Measurements from ENCODE around the gene SLC10A7.

SLC10A7 gene

GRCh38 chr4:146343776-146344175, 178.0 kb downstream of the SLC10A7 start:
- no peak for DNase-seq

GRCh38 chr4:146343199-146343598, 178.5 kb downstream of the SLC10A7 start:
- DNase-seq = no peak

GRCh38 chr4:146342600-146343192, 179.0 kb downstream of the SLC10A7 start:
- DNase-seq = peak; percentile 38

- DNase-seq = no peak
Observed at GRCh38 chr4:146340798-146341197, 180.9 kb downstream of the SLC10A7 start.

GRCh38 chr4:146338512-146338911, 183.2 kb downstream of the SLC10A7 start:
- no peak for DNase-seq

GRCh38 chr4:146336410-146336807, 185.3 kb downstream of the SLC10A7 start:
- no peak for DNase-seq

- no peak for DNase-seq
Observed at GRCh38 chr4:146335763-146336409, 185.9 kb downstream of the SLC10A7 start.

GRCh38 chr4:146334862-146335449, 186.8 kb downstream of the SLC10A7 start:
- DNase-seq = no peak

GRCh38 chr4:146333895-146334262, 187.9 kb downstream of the SLC10A7 start:
- no peak for DNase-seq

GRCh38 chr4:146333187-146333894, 188.4 kb downstream of the SLC10A7 start:
- DNase-seq = no peak

GRCh38 chr4:146330392-146330791, 191.3 kb downstream of the SLC10A7 start:
- no peak for DNase-seq

- no peak for DNase-seq
Observed at GRCh38 chr4:146329050-146329716, 192.6 kb downstream of the SLC10A7 start.

- no peak for DNase-seq
Observed at GRCh38 chr4:146327859-146328650, 193.7 kb downstream of the SLC10A7 start.

GRCh38 chr4:146318894-146319293, 202.8 kb downstream of the SLC10A7 start:
- no peak for DNase-seq

- DNase-seq = no peak
Observed at GRCh38 chr4:146317783-146318182, 204.0 kb downstream of the SLC10A7 start.

- no peak for DNase-seq
Observed at GRCh38 chr4:146315184-146315583, 206.6 kb downstream of the SLC10A7 start.

GRCh38 chr4:146311238-146311970, 210.3 kb downstream of the SLC10A7 start:
- DNase-seq = no peak

GRCh38 chr4:146310319-146311021, 211.3 kb downstream of the SLC10A7 start:
- no peak for DNase-seq

- DNase-seq = no peak
Observed at GRCh38 chr4:146308951-146309350, 212.8 kb downstream of the SLC10A7 start.

- no peak for DNase-seq
Observed at GRCh38 chr4:146302822-146303221, 218.9 kb downstream of the SLC10A7 start.

GRCh38 chr4:146299607-146300006, 222.1 kb downstream of the SLC10A7 start:
- no peak for DNase-seq
